ENCODE measurements around the gene PIBF1.

Gene PIBF1

GRCh38 chr13:72983085-72983768 is 201.3 kb downstream of the PIBF1 start:
- TF ChIP-seq CTCF (conservative IDR thresholded peaks at IDR 0.05; ENCODE audit: low read depth, low read length) = no peak
- Histone ChIP-seq H3K27me3 (ENCODE audit: insufficient read depth, low read depth) (no peaks in the 10 kb centered on the region), H3K4me2 (no peak overlapping the region), H3K4me1 (ENCODE audit: low read depth, poor library complexity, severe bottlenecking) (no peaks in the 10 kb centered on the region), H2AFZ (ENCODE audit: low read depth) (no peak overlapping the region), H3K27ac (no peak overlapping the region), H3K36me3 (ENCODE audit: insufficient read depth) (no peaks in the 10 kb centered on the region), H3K4me3 (IDR thresholded peaks at IDR 0.05; ENCODE audit: insufficient read depth, low read depth, low read length) (no peak overlapping the region), H4K20me1 (ENCODE audit: insufficient read depth) (no peaks in the 10 kb centered on the region), H3K9ac (no peak overlapping the region), H3K79me2 (ENCODE audit: insufficient read depth, low read depth) (no peaks in the 10 kb centered on the region)

GRCh38 chr13:72985610-72986009 is 203.7 kb downstream of the PIBF1 start:
- H3K27ac ChIP-seq = no peak overlapping the region
- TF ChIP-seq CTCF (conservative IDR thresholded peaks at IDR 0.05; ENCODE audit: low read depth, low read length) = no peak
- H3K4me1 ChIP-seq (ENCODE audit: low read depth, poor library complexity, severe bottlenecking) = no peaks in the 10 kb centered on the region
- H2AFZ ChIP-seq (ENCODE audit: low read depth) = no peak overlapping the region
- no peak overlapping the region for H3K9ac ChIP-seq
- no peaks in the 10 kb centered on the region for H4K20me1 ChIP-seq (ENCODE audit: insufficient read depth)
- H3K4me2 ChIP-seq = no peak overlapping the region
- H3K4me3 ChIP-seq (IDR thresholded peaks at IDR 0.05; ENCODE audit: insufficient read depth, low read depth, low read length) = no peak overlapping the region
- no peaks in the 10 kb centered on the region for H3K27me3 ChIP-seq (ENCODE audit: insufficient read depth, low read depth)
- H3K79me2 ChIP-seq (ENCODE audit: insufficient read depth, low read depth) = no peaks in the 10 kb centered on the region
- H3K36me3 ChIP-seq (ENCODE audit: insufficient read depth) = no peaks in the 10 kb centered on the region

- no peak overlapping the region for H2AFZ ChIP-seq (ENCODE audit: low read depth)
- H3K4me2 ChIP-seq = no peak overlapping the region
- H3K4me3 ChIP-seq (IDR thresholded peaks at IDR 0.05; ENCODE audit: insufficient read depth, low read depth, low read length) = no peak overlapping the region
- no peaks in the 10 kb centered on the region for H4K20me1 ChIP-seq (ENCODE audit: insufficient read depth)
- no peak overlapping the region for H3K9ac ChIP-seq
- no peak for TF ChIP-seq CTCF (conservative IDR thresholded peaks at IDR 0.05; ENCODE audit: low read depth, low read length)
- no peaks in the 10 kb centered on the region for H3K4me1 ChIP-seq (ENCODE audit: low read depth, poor library complexity, severe bottlenecking)
- no peaks in the 10 kb centered on the region for H3K79me2 ChIP-seq (ENCODE audit: insufficient read depth, low read depth)
- no peaks in the 10 kb centered on the region for H3K27me3 ChIP-seq (ENCODE audit: insufficient read depth, low read depth)
- H3K27ac ChIP-seq = no peak overlapping the region
- no peaks in the 10 kb centered on the region for H3K36me3 ChIP-seq (ENCODE audit: insufficient read depth)
Observed at GRCh38 chr13:72986197-72986596, 204.3 kb downstream of the PIBF1 start.

GRCh38 chr13:72990953-72991352 is 209.0 kb downstream of the PIBF1 start:
- Histone ChIP-seq H3K4me2 (no peak overlapping the region), H3K4me3 (IDR thresholded peaks at IDR 0.05; ENCODE audit: insufficient read depth, low read depth, low read length) (no peak overlapping the region), H3K27ac (no peak overlapping the region), H3K79me2 (ENCODE audit: insufficient read depth, low read depth) (no peaks in the 10 kb centered on the region), H2AFZ (ENCODE audit: low read depth) (no peak overlapping the region), H3K27me3 (ENCODE audit: insufficient read depth, low read depth) (no peaks in the 10 kb centered on the region), H3K9ac (no peak overlapping the region), H3K36me3 (ENCODE audit: insufficient read depth) (no peaks in the 10 kb centered on the region), H3K4me1 (ENCODE audit: low read depth, poor library complexity, severe bottlenecking) (no peaks in the 10 kb centered on the region), H4K20me1 (ENCODE audit: insufficient read depth) (no peaks in the 10 kb centered on the region)
- TF ChIP-seq CTCF (conservative IDR thresholded peaks at IDR 0.05; ENCODE audit: low read depth, low read length) = no peak

Measured in KMS-11 (cell line).